ENCODE measurements around the gene IGSF10.

Gene IGSF10

GRCh38 chr3:151419806-151420205 is 41.1 kb downstream of the IGSF10 start:
- DNase-seq (ENCODE audit: low read depth, low spot score), result no peak
- in situ Hi-C loops (cut with HindIII; ENCODE audit: low sequenced_read_pairs), result no loop called here
- no peak overlapping the region for H3K4me3 ChIP-seq (ENCODE audit: low read depth, low read length)
- TF ChIP-seq CTCF (IDR thresholded peaks at IDR 0.05; ENCODE audit: low read depth, low read length), result no peak

DNA sequence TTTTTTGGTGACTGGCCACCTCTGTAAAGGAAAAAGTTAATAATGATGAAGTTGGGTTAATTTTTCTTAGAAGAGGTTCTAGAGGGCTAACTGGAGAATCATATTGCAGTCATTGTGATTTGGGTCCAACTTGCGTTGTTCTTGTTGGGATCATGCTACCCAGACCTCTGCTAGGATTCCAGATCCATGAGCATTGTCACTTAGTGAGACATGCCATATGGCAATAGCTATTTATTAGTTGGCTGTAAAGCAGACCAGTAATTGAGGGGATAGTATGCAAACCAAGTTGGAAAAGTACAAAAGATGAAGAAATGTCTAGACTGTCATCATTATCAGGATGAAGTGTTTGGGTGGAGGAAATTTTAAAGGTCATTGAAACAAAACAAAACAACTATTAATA is 45.6 kb downstream of the IGSF10 start:
- no peak for TF ChIP-seq CTCF (IDR thresholded peaks at IDR 0.05; ENCODE audit: low read depth, low read length)
- in situ Hi-C loops (cut with HindIII; ENCODE audit: low sequenced_read_pairs), result no loop called here
- no peak overlapping the region for H3K4me3 ChIP-seq (ENCODE audit: low read depth, low read length)
- DNase-seq (ENCODE audit: low read depth, low spot score), result no peak

DNA sequence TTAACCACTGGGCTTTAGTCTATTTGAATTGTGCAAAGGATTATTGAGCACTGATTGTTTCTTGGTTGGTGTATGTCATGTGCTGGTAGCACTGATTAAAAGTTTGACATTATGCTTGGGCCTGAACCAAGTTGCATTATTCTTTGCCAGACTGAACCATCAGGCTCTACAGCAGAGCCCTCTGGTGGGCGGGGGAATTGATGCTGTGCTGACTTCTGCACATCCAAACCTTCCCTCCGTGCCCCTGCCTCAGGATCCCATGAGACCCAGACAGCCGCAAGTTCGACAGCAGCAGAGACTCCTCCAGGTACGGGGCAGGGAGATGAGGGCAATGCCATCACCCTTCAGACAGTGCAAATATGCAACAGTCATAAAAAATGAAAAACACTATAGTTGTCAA is 47.9 kb downstream of the IGSF10 start:
- no peak for DNase-seq (ENCODE audit: low read depth, low spot score)
- in situ Hi-C loops (cut with HindIII; ENCODE audit: low sequenced_read_pairs), result no loop called here
- no peak overlapping the region for H3K4me3 ChIP-seq (ENCODE audit: low read depth, low read length)
- TF ChIP-seq CTCF (IDR thresholded peaks at IDR 0.05; ENCODE audit: low read depth, low read length), result no peak

Measured in astrocyte of the spinal cord (primary cell).